HL-60 (cell line): ENCODE data around the gene ARHGAP24.

Experiments
- DNase-seq, 2 experiments: peaks; one replicate each; pipeline ENCODE4 v3.0.0-alpha.2; 2010 to 2020; ENCODE audit warnings: low read depth in 1 of 2, low spot score in 1 of 2
- H3K27ac ChIP-seq: fragments of 250-450 bp; sonication (Bioruptor Pico); replicated peaks from 2 replicates; pipeline ENCODE4 v1.5.1; 2020; ENCODE audit warnings: mild to moderate bottlenecking, moderate library complexity
- H3K27me3 ChIP-seq: fragments of 250-450 bp; sonication (Bioruptor Pico); 2 replicates; pipeline ENCODE4 v1.5.1; 2021; ENCODE audit warnings: mild to moderate bottlenecking, moderate library complexity; ENCODE audit not compliant: insufficient read depth, poor library complexity, severe bottlenecking
- H3K4me3 ChIP-seq: replicated peaks from 2 replicates; pipeline ENCODE4 v1.5.1; 2011; ENCODE audit warnings: mild to moderate bottlenecking, control low read depth, low read length; ENCODE audit not compliant: insufficient read depth
- GABPA ChIP-seq: IDR thresholded peaks from 2 replicates; pipeline ENCODE4 v1.6.1; 2012; ENCODE audit warnings: low read depth
- POLR2AphosphoS5 ChIP-seq: IDR thresholded peaks from 2 replicates; pipeline ENCODE4 v1.6.1; 2012; ENCODE audit warnings: low read depth
- SPI1 ChIP-seq: IDR thresholded peaks from 2 replicates; pipeline ENCODE4 v1.6.1; 2012; ENCODE audit warnings: low read depth, mild to moderate bottlenecking, borderline replicate concordance
- TF ChIP-seq, protein P1 (sequence below): IDR thresholded peaks from one replicate; pipeline ENCODE4 v1.5.1; 2011; ENCODE audit warnings: low read length, control low read depth, inconsistent platforms; ENCODE audit not compliant: insufficient read depth
- TF ChIP-seq, protein P2 (sequence below): IDR thresholded peaks from 2 replicates; pipeline ENCODE4 v1.6.1; 2012; ENCODE audit warnings: low read depth; ENCODE audit not compliant: insufficient replicate concordance

The ARHGAP24 gene

DNA sequence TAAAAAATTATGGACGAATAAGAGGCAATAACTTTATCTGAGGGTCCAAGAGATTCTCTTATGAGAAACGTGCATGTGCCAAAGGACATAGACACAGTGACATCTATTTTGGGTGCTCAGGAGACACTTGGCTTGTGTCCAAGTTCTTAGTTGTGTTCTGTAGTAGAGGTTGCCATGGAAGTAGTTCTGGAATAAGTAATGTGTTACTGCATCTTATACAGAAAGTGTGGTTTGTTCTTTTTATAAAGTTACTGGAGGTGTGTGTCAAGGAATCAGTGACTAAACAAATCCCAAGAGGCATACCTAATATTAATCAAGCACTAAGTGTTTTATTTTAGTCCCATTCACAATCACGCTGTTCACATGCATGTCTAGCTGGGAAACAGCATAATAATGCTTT lies 305.7 kb downstream of the ARHGAP24 start:
- DNase-seq = no peak
- H3K27ac ChIP-seq = no peak overlapping the region
- TF ChIP-seq GABPA = no peak
- TF ChIP-seq, protein P1, sequence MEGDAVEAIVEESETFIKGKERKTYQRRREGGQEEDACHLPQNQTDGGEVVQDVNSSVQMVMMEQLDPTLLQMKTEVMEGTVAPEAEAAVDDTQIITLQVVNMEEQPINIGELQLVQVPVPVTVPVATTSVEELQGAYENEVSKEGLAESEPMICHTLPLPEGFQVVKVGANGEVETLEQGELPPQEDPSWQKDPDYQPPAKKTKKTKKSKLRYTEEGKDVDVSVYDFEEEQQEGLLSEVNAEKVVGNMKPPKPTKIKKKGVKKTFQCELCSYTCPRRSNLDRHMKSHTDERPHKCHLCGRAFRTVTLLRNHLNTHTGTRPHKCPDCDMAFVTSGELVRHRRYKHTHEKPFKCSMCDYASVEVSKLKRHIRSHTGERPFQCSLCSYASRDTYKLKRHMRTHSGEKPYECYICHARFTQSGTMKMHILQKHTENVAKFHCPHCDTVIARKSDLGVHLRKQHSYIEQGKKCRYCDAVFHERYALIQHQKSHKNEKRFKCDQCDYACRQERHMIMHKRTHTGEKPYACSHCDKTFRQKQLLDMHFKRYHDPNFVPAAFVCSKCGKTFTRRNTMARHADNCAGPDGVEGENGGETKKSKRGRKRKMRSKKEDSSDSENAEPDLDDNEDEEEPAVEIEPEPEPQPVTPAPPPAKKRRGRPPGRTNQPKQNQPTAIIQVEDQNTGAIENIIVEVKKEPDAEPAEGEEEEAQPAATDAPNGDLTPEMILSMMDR = no peak
- no peak for TF ChIP-seq SPI1
- TF ChIP-seq, protein P2, sequence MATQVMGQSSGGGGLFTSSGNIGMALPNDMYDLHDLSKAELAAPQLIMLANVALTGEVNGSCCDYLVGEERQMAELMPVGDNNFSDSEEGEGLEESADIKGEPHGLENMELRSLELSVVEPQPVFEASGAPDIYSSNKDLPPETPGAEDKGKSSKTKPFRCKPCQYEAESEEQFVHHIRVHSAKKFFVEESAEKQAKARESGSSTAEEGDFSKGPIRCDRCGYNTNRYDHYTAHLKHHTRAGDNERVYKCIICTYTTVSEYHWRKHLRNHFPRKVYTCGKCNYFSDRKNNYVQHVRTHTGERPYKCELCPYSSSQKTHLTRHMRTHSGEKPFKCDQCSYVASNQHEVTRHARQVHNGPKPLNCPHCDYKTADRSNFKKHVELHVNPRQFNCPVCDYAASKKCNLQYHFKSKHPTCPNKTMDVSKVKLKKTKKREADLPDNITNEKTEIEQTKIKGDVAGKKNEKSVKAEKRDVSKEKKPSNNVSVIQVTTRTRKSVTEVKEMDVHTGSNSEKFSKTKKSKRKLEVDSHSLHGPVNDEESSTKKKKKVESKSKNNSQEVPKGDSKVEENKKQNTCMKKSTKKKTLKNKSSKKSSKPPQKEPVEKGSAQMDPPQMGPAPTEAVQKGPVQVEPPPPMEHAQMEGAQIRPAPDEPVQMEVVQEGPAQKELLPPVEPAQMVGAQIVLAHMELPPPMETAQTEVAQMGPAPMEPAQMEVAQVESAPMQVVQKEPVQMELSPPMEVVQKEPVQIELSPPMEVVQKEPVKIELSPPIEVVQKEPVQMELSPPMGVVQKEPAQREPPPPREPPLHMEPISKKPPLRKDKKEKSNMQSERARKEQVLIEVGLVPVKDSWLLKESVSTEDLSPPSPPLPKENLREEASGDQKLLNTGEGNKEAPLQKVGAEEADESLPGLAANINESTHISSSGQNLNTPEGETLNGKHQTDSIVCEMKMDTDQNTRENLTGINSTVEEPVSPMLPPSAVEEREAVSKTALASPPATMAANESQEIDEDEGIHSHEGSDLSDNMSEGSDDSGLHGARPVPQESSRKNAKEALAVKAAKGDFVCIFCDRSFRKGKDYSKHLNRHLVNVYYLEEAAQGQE = no peak
- no peak for TF ChIP-seq POLR2AphosphoS5
- H3K4me3 ChIP-seq = no peak overlapping the region
- no peaks in the 10 kb centered on the region for H3K27me3 ChIP-seq

DNA sequence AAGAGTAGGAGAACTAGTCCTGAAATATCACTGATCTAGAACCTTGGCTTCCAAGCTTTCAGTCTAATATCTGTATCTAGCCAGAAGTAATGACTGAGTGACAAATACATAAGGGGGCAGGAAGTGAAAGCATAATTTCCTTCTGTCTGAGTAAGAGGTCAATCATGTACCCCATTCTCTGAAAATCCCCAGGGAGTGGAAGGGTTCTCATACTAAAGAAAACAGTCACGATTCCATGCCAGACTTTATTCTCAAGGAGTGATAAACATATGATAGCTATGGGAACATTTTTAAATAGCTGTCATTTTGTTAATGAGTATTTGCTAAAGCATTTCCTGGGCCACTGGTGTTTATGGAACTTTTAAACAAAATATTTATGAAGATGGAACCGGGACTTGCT lies 308.5 kb downstream of the ARHGAP24 start:
- H3K4me3 ChIP-seq = no peak overlapping the region
- no peaks in the 10 kb centered on the region for H3K27me3 ChIP-seq
- no peak overlapping the region for H3K27ac ChIP-seq
- TF ChIP-seq SPI1 (no peak), POLR2AphosphoS5 (no peak)
- TF ChIP-seq, protein P2 = no peak
- TF ChIP-seq, protein P1 = no peak
- no peak for DNase-seq

DNA sequence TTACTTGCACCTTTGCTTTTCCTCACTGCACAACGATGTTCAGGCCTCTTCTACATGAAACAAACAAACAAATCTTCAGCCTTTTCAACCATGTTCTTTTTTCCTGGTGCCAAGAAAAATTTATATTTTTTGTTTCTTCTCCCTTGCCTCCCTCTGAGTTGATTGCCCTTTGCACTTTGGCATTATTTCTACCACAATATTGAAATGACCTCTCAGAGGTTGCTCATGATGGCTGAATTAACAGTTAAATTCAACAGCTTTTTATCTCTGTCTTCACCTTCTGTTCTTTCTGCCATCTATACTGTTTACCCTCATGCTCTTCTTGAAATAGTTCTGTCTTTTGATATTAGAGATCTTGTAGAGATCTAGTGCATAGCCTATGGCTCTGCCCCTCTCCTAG lies 308.9 kb downstream of the ARHGAP24 start:
- Histone ChIP-seq H3K4me3 (no peak overlapping the region), H3K27ac (no peak overlapping the region), H3K27me3 (no peaks in the 10 kb centered on the region)
- DNase-seq = no peak
- TF ChIP-seq POLR2AphosphoS5 = no peak
- TF ChIP-seq, protein P2 = no peak
- TF ChIP-seq GABPA = no peak
- TF ChIP-seq, protein P1 = no peak
- TF ChIP-seq SPI1 = no peak
